GM12878 (cell line): ENCODE data around the gene SPRN. TPM values are rescaled to one million over a fixed set of nuclear protein-coding genes. Genes with fewer than 3 reads are reported as not detected.
A peak's percentile ranks its signal among the peaks of the same experiment; 100 is the strongest.

Source experiments
- CEBPB ChIP-seq, 2 experiments: fragments of 150-350 bp in 1 of 2; IDR thresholded peaks; 2 replicates each; pipeline ENCODE4 v1.6.1; 2012 to 2014; ENCODE audit warnings: low read depth in 2 of 2, low read length in 2 of 2, borderline replicate concordance in 1 of 2, inconsistent platforms in 1 of 2
- CHD4 ChIP-seq: fragments of 200-600 bp; sonication (generic); IDR thresholded peaks from 2 replicates; pipeline ENCODE4 v1.6.1; 2016; ENCODE audit warnings: mild to moderate bottlenecking
- DPF2 ChIP-seq: fragments of 450-650 bp; IDR thresholded peaks from 2 replicates; pipeline ENCODE4 v1.6.1; 2017; ENCODE audit warnings: mild to moderate bottlenecking
- EED ChIP-seq: sonication (generic); IDR thresholded peaks from 2 replicates; pipeline ENCODE4 v1.6.1; 2016; ENCODE audit warnings: antibody characterized with exemption, low read depth
- EP300 ChIP-seq, 2 experiments: fragments of 150-350 bp in 1 of 2; IDR thresholded peaks; 2 replicates each; pipeline ENCODE4 v1.6.1; 2011 to 2012; ENCODE audit warnings: low read depth in 2 of 2, low read length in 2 of 2, borderline replicate concordance in 1 of 2, improper control_type of control experiment in 1 of 2, inconsistent platforms in 1 of 2; ENCODE audit not compliant: control insufficient read depth in 1 of 2
- ETV6 ChIP-seq, 2 experiments: fragments of 450-650 bp in 1 of 2; IDR thresholded peaks in 1 of 2; conservative IDR thresholded peaks in 1 of 2; 2 replicates each; pipeline ENCODE4 v1.6.1; 2014; ENCODE audit warnings: antibody characterized with exemption in 1 of 2, borderline replicate concordance in 1 of 2, low read depth in 1 of 2, mild to moderate bottlenecking in 1 of 2, moderate library complexity in 1 of 2
- GABPA ChIP-seq: IDR thresholded peaks from 2 replicates; pipeline ENCODE4 v1.6.1; 2014; ENCODE audit warnings: antibody characterized with exemption, low read depth, mild to moderate bottlenecking, inconsistent platforms
- HCFC1 ChIP-seq: fragments of 150-350 bp; IDR thresholded peaks from 2 replicates; pipeline ENCODE4 v1.6.1; 2014; ENCODE audit warnings: low read length
- HDAC6 ChIP-seq: fragments of 200-600 bp; sonication (generic); IDR thresholded peaks from one replicate; pipeline ENCODE4 v1.8.0; 2017; ENCODE audit warnings: antibody characterized with exemption; ENCODE audit not compliant: unreplicated experiment
- HDGF ChIP-seq: fragments of 450-650 bp; IDR thresholded peaks from 2 replicates; pipeline ENCODE4 v1.6.1; 2016; ENCODE audit warnings: antibody characterized with exemption
- MEF2A ChIP-seq: IDR thresholded peaks from 2 replicates; pipeline ENCODE4 v1.6.1; 2011; ENCODE audit warnings: low read depth, mild to moderate bottlenecking, low read length, moderate library complexity; ENCODE audit not compliant: insufficient read depth
- NR2F1 ChIP-seq: fragments of 450-650 bp; conservative IDR thresholded peaks from 2 replicates; pipeline ENCODE4 v1.6.1; 2017; ENCODE audit warnings: mild to moderate bottlenecking
- RAD51 ChIP-seq: fragments of 450-650 bp; IDR thresholded peaks from 2 replicates; pipeline ENCODE4 v1.6.1; 2016; ENCODE audit warnings: moderate library complexity, mild to moderate bottlenecking, inconsistent platforms
- REST ChIP-seq: IDR thresholded peaks from 2 replicates; pipeline ENCODE4 v1.6.1; 2012; ENCODE audit warnings: mild to moderate bottlenecking, low read depth, low read length
- SMAD1 ChIP-seq: fragments of 450-650 bp; IDR thresholded peaks from 2 replicates; pipeline ENCODE4 v1.6.1; 2018; ENCODE audit warnings: mild to moderate bottlenecking, low read depth; ENCODE audit not compliant: partially characterized antibody
- STAT3 ChIP-seq: IDR thresholded peaks from 2 replicates; pipeline ENCODE4 v1.6.1; 2011; ENCODE audit warnings: low read depth, low read length, improper control_type of control experiment
- TCF3 ChIP-seq: IDR thresholded peaks from 2 replicates; pipeline ENCODE4 v1.6.1; 2012; ENCODE audit warnings: low read depth, mild to moderate bottlenecking, low read length, borderline replicate concordance; ENCODE audit not compliant: insufficient read depth
- ZBTB4 ChIP-seq: fragments of 450-650 bp; formaldehyde crosslinking; IDR thresholded peaks from 2 replicates; pipeline ENCODE4 v1.4.0; 2022; ENCODE audit warnings: mild to moderate bottlenecking, moderate library complexity
- ZZZ3 ChIP-seq: IDR thresholded peaks from 2 replicates; pipeline ENCODE4 v1.6.1; 2011; ENCODE audit warnings: low read depth; ENCODE audit not compliant: control insufficient read depth, insufficient read length
- polyA plus RNA-seq, 11 experiments: library from polyadenylated mRNA; depleted of rRNA in 4 of 11; unstranded in 6 of 11; stranded (reverse) in 5 of 11; fragments of >200 nt; fragmentation: Nextera tagmentation in 4 of 11; fragmentation: Illumina TruSeq in 1 of 11; extraction: Ambion mirVana in 4 of 11; extraction: Trizol in 1 of 11; gene quantifications; 1 replicate in 1 of 11; 2 replicates in 10 of 11; pipeline versions ENCODE4 v1.2.1 to v1.2.3, GENCODE V29; 2011 to 2016; ENCODE audit warnings: inconsistent platforms in 2 of 11, missing spikeins in 2 of 11, low read depth in 1 of 11
- total RNA-seq, 4 experiments: library from RNA; depleted of rRNA in 3 of 4; stranded (reverse); fragments of >200 nt in 3 of 4; fragmentation: Illumina TruSeq in 1 of 4; extraction: Trizol in 1 of 4; gene quantifications; 2 replicates each; pipeline versions ENCODE4 v1.2.1 to v1.2.3, GENCODE V29; 2013 to 2021
- TF ChIP-seq, protein P1 (sequence below): fragments of 450-650 bp; IDR thresholded peaks from 2 replicates; pipeline ENCODE4 v1.6.1; 2017; ENCODE audit warnings: low read depth, mild to moderate bottlenecking, moderate library complexity
- TF ChIP-seq, protein P2 (sequence below): IDR thresholded peaks from 2 replicates; pipeline ENCODE4 v1.6.1; 2012; ENCODE audit warnings: low read depth, low read length, improper control_type of control experiment

SPRN gene
- total and polyA plus RNA-seq, 10 of the 15 experiments (the other 5 are each of a cell fraction or from before 2014, with no cell fraction given) = 0.03 to 0.96 (median 0.46) TPM; not detected in 6

DNA sequence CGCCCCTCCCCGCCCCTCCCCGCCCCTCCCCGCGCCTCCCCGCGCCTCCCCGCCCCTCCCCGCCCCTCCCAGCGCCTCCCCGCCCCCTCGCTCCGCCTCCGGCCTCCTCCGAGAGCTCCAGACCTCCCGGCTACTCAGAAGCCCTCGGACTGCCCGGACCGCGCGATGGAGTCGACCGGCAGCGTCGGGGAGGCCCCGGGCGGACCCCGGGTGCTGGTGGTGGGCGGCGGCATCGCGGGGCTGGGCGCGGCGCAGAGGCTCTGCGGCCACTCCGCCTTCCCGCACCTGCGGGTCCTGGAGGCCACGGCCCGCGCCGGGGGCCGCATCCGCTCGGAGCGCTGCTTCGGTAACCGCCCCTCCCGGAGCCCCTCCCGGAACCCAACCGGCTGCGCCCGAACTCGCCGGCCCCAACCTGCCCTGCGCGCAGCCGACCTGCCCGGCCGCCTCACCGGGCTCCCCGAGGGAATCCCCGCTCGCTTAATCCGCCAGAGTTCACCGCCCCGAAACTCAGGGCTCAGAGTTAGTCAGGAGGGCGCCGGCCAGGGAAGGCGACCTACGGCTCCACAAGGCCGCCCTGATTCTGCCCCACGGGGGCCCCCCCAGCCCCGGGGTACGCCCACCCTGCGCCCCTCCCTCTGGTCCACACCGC is 45.1 kb downstream of the SPRN start, which contains the start of gene PAOX (continued):
- TF ChIP-seq CEBPB (IDR thresholded peaks at IDR 0.05; ENCODE audit: borderline replicate concordance in 1 of 2, low read depth in 2 of 2, low read length in 2 of 2) (no peak), MEF2A (no peak), HDGF (no peak), EP300 (IDR thresholded peaks at IDR 0.05; ENCODE audit: borderline replicate concordance in 1 of 2, control insufficient read depth in 1 of 2, low read depth in 2 of 2, low read length in 2 of 2) (no peak), EED (no peak), ETV6 (conservative IDR thresholded peaks at IDR 0.05 in 1 of 2, IDR thresholded peaks at IDR 0.05 in 1 of 2; ENCODE audit: borderline replicate concordance in 1 of 2, low read depth in 1 of 2) (no peak), ZBTB4 (CRISPR knock-in tag) (no peak), SMAD1 (no peak), GABPA (no peak), HCFC1 (no peak), NR2F1 (peak; percentile 82), RAD51 (no peak), ZZZ3 (no peak), REST (no peak), TCF3 (no peak), STAT3 (no peak), HDAC6 (no peak), DPF2 (peak; percentile 77), CHD4 (no peak)
- TF ChIP-seq, protein P1, sequence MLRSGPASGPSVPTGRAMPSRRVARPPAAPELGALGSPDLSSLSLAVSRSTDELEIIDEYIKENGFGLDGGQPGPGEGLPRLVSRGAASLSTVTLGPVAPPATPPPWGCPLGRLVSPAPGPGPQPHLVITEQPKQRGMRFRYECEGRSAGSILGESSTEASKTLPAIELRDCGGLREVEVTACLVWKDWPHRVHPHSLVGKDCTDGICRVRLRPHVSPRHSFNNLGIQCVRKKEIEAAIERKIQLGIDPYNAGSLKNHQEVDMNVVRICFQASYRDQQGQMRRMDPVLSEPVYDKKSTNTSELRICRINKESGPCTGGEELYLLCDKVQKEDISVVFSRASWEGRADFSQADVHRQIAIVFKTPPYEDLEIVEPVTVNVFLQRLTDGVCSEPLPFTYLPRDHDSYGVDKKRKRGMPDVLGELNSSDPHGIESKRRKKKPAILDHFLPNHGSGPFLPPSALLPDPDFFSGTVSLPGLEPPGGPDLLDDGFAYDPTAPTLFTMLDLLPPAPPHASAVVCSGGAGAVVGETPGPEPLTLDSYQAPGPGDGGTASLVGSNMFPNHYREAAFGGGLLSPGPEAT = no peak
- TF ChIP-seq, protein P2, sequence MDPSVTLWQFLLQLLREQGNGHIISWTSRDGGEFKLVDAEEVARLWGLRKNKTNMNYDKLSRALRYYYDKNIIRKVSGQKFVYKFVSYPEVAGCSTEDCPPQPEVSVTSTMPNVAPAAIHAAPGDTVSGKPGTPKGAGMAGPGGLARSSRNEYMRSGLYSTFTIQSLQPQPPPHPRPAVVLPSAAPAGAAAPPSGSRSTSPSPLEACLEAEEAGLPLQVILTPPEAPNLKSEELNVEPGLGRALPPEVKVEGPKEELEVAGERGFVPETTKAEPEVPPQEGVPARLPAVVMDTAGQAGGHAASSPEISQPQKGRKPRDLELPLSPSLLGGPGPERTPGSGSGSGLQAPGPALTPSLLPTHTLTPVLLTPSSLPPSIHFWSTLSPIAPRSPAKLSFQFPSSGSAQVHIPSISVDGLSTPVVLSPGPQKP = no peak
